ENCODE data around the gene GALNT17. TPM values are rescaled to one million over a fixed set of nuclear protein-coding genes. Genes with fewer than 3 reads are reported as not detected.

GALNT17 gene
- total and polyA plus RNA-seq, 11 donors = 16.9 to 116 (median 73.1) TPM

GRCh38 chr7:71649812-71650211, 517.9 kb downstream of the GALNT17 start:
- Histone ChIP-seq H3K9me3 (peaks cover 0 to 25% (median 5%) of the 10 kb centered on the region in 12 donors), H3K36me3 (peaks cover 0 to 3% (median 0%) of the 10 kb centered on the region in 9 donors), H3K27me3 (no peaks in the 10 kb centered on the region), H3K4me1 (peaks cover 0 to 9% (median 0%) of the 10 kb centered on the region in 12 donors), H3K4me3 (no peak overlapping the region), H3K27ac (peak overlapping the region in 3 of 12 donors; percentile 74 to 77 (median 77))
- 67 to 80% (median 71%) methylated on average over 1 of the region's 1 CpG for WGBS, 4 donors
- intact Hi-C loops (cut with DNase I) = no loop called here
- ATAC-seq (peak in 3 of 4 donors; percentile 22 to 53 (median 27)), DNase-seq (no peak)
- TF ChIP-seq CTCF (IDR thresholded peaks at IDR 0.05) (no peak), POLR2A (IDR thresholded peaks at IDR 0.05) (no peak)

- TF ChIP-seq CTCF (IDR thresholded peaks at IDR 0.05) (no peak), POLR2A (IDR thresholded peaks at IDR 0.05) (no peak)
- ATAC-seq = peak; percentile 61 to 76 (median 69)
- Histone ChIP-seq H3K4me3 (no peak overlapping the region), H3K4me1 (peaks cover 0 to 9% (median 0%) of the 10 kb centered on the region in 12 donors), H3K27me3 (no peaks in the 10 kb centered on the region), H3K9me3 (peaks cover 0 to 23% (median 4%) of the 10 kb centered on the region in 12 donors), H3K27ac (peak overlapping the region in 9 of 12 donors; percentile 15 to 77 (median 63)), H3K36me3 (peaks cover 0 to 3% (median 0%) of the 10 kb centered on the region in 9 donors)
- DNase-seq = no peak
- intact Hi-C loops (cut with DNase I) = no loop called here
- 31 to 47% (median 43%) methylated on average over 2 of the region's 2 CpGs for WGBS, 4 donors
Observed at GRCh38 chr7:71650653-71651337, 518.9 kb downstream of the GALNT17 start.

GRCh38 chr7:71652510-71652909, 520.6 kb downstream of the GALNT17 start:
- Histone ChIP-seq H3K9me3 (peaks cover 0 to 21% (median 4%) of the 10 kb centered on the region in 12 donors), H3K36me3 (peaks cover 0 to 3% (median 0%) of the 10 kb centered on the region in 9 donors), H3K27ac (no peak overlapping the region), H3K4me1 (peaks cover 0 to 9% (median 0%) of the 10 kb centered on the region in 12 donors), H3K27me3 (no peaks in the 10 kb centered on the region), H3K4me3 (no peak overlapping the region)
- no peak for DNase-seq
- 73 to 77% (median 74%) methylated on average over 8 of the region's 8 CpGs for WGBS, 4 donors
- TF ChIP-seq POLR2A (IDR thresholded peaks at IDR 0.05) (no peak), CTCF (IDR thresholded peaks at IDR 0.05) (no peak)
- intact Hi-C loops (cut with DNase I) = no loop called here
- ATAC-seq = no peak

- H3K9me3 ChIP-seq = peaks cover 0 to under 1% (median 0%) of the 10 kb centered on the region in 12 donors
- intact Hi-C loops (cut with DNase I) = no loop called here
- TF ChIP-seq CTCF (IDR thresholded peaks at IDR 0.05) (no peak), POLR2A (IDR thresholded peaks at IDR 0.05) (no peak)
- H3K4me1 ChIP-seq = peaks cover 0 to 25% (median 1%) of the 10 kb centered on the region in 12 donors
- no peak overlapping the region for H3K4me3 ChIP-seq
- no peak overlapping the region for H3K27ac ChIP-seq
- no peak for DNase-seq
- no peaks in the 10 kb centered on the region for H3K36me3 ChIP-seq
- H3K27me3 ChIP-seq = no peaks in the 10 kb centered on the region
- no peak for ATAC-seq
- 80 to 95% (median 87%) methylated on average over 1 of the region's 1 CpG for WGBS, 4 donors
Observed at GRCh38 chr7:71657386-71657785, 525.4 kb downstream of the GALNT17 start.

Measured in heart left ventricle (tissue), 16 donors.